GM19043 (cell line): Measurements from ENCODE around the gene NSMCE4A.
A peak's percentile ranks its signal among the peaks of the same experiment; 100 is the strongest.
"Not testable (repeated sequence)": the region's sequence is repeated elsewhere in the genome, so short reads cannot be mapped to it uniquely, and the experiment has no call there.

Source experiments
- ATAC-seq: cut with Tn5 transposase; IDR thresholded peaks from one replicate; pipeline ENCODE4 v1.9.1; 2021; ENCODE audit warnings: low read depth; ENCODE audit not compliant: unreplicated experiment

The NSMCE4A gene, protein sequence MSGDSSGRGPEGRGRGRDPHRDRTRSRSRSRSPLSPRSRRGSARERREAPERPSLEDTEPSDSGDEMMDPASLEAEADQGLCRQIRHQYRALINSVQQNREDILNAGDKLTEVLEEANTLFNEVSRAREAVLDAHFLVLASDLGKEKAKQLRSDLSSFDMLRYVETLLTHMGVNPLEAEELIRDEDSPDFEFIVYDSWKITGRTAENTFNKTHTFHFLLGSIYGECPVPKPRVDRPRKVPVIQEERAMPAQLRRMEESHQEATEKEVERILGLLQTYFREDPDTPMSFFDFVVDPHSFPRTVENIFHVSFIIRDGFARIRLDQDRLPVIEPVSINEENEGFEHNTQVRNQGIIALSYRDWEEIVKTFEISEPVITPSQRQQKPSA

DNA sequence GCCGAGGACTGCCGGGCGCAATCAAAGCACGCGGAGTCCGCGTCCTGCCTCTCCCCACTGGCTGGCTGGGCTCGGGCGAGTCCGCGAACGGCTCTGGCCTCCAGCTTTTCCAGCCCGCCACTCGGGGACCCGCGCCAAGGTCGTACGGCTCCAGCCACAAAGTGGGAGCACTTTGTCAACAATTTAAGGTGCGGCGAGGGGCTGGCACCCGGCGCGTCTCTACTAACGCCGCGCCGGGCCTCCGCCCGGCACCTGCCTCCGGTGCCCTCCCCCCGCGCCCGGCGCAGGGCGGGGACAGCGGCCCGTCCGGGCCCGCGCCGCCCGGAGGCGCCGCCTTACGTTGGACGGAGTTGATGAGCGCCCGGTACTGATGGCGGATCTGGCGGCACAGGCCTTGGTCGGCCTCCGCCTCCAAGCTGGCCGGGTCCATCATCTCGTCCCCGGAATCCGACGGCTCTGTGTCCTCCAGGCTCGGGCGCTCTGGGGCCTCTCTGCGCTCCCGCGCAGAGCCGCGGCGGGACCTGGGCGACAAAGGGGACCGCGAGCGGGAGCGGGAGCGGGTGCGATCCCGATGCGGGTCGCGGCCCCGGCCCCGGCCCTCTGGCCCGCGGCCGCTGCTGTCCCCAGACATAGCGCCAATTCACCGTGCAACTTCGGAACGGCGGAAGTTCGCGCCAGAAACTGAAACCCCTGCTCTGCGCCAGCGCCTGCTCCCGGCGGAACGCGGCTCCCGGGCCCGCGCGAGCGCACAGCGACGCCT lies at the start of gene NSMCE4A:
TSS of gene NSMCE4A (minus strand) at position 683 of the 760 bp plus-strand sequence. CDS start at position 631, 52 bp downstream.
- peak; percentile 83 for ATAC-seq

- ATAC-seq, result not testable (repeated sequence)
These were observed 48.2 kb upstream of the NSMCE4A start for GRCh38 chr10:122023257-122023656.

- ATAC-seq, result no peak
These were observed 47.3 kb upstream of the NSMCE4A start for GRCh38 chr10:122022276-122022675.

DNA sequence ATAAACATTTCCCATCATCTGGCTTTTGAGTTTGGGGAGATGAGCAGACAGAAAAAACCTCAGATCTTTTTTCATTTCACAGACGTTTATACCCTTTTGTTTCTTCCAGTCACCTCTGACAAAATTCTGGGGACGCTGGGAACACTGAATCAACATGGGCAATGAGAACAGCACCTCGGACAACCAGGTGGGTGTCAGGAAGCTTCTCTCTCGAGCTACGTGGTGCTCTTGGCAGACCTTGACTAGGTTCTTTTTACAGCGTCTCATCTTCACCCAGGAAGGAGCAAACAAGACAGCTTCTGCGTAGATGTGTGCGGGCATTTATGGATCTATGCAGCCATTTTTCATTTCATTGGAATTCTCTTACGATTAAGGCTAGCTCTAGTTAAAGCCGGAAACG lies 46.8 kb upstream of the NSMCE4A start:
- ATAC-seq, result no peak

GRCh38 chr10:122021379-122021778 lies 46.4 kb upstream of the NSMCE4A start:
- no peak for ATAC-seq

- ATAC-seq, result no peak
These were observed 45.2 kb upstream of the NSMCE4A start for GRCh38 chr10:122020226-122020625.

GRCh38 chr10:122019414-122019975 lies 44.5 kb upstream of the NSMCE4A start:
- ATAC-seq, result no peak

GRCh38 chr10:122018951-122019413 lies 44.0 kb upstream of the NSMCE4A start:
- ATAC-seq, result no peak

DNA sequence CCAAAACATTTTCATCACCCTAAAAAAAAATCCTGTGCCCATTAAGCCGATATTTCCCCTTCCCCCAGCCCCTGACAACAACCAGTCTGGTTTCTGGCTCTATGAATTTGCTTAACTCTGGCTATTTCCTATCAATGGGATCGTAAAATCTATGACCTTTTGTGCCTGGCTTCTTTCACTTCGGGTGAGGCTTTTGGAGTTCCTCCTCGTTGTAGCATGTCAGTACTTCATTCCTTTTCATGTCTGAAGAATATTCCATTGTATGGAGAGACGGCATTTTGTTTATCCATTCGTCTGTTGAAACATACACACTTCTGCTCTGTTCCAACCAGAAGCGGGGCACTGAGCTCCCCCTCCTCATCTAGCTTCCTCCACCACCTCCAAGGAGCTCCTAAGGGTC lies 43.5 kb upstream of the NSMCE4A start:
- ATAC-seq, result no peak

DNA sequence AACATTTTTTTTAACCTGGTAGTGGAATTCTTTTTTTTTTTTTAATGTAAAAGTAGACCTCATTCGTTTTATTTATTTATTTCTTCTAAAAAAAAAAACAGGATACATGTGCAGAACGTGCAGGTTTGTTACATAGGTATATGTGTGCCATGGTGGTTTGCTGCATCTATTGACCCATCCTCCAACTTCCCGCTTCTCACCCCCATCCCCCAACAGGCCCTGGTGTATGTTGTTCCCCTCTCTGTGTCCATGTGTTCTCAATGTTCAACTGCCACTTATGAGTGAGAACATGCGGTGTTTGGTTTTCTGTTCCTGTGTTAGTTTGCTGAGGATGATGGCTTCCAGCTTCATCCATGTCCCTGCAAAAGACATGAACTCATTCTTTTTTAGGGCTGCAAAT lies 42.9 kb upstream of the NSMCE4A start:
- not testable (repeated sequence) for ATAC-seq

DNA sequence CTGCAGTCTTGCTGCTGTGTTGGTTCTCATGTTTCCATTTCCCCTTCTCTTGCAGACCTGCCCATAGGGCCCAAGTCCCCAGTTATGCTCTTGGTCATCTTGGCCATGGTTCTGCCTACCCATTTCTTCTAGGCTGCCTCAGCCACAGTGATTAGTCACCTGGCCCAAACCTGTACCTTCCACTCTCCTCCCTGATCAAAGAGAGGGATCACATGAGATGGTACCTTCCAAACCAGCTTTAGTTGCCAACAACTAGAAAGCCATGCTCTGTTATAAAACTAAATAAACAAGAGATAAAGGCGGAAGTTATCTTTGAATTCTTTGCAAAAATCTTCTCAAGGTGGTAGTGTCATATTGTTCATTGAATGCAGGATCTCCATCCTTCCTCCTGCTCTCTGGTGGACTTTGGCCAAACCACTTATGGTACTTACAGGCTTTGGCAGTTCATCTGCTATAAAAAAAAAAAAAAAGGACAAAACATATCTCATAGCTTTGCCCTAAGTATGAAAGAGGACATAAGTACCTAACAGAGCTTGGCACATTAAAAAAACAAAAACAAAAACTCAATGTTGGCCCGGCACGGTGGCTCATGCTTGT lies 39.7 kb upstream of the NSMCE4A start:
- no peak for ATAC-seq

DNA sequence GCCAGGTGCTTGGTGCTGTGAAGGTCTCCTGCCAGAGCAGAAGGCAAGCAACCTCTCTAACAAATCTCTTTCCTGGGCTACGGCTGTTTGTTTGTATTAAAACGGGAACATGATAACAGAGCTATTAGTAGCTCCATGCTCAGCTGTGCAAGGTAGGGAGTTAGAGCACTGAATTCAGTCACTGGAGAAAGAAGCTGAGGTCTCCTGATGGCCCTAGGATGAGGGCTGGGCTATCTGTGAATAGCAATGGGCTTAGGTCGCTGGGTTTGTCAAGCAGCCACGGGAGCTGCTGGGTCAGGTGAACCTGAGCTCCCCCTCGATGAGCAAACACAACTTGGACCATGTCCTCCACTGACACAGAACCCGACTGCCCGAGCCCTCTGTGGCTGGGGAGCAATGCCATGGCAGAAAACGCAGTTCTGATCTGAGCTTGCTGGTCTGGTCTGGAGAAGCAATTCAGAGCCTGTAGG lies 38.3 kb upstream of the NSMCE4A start:
- ATAC-seq, result no peak

- ATAC-seq, result no peak
These were observed 37.7 kb upstream of the NSMCE4A start for GRCh38 chr10:122012731-122013130.

GRCh38 chr10:122010405-122011050 lies 35.5 kb upstream of the NSMCE4A start:
- no peak for ATAC-seq

GRCh38 chr10:122007415-122007814 lies 32.4 kb upstream of the NSMCE4A start:
- ATAC-seq, result no peak

- ATAC-seq, result no peak
These were observed 26.7 kb upstream of the NSMCE4A start for GRCh38 chr10:122001698-122002097.

DNA sequence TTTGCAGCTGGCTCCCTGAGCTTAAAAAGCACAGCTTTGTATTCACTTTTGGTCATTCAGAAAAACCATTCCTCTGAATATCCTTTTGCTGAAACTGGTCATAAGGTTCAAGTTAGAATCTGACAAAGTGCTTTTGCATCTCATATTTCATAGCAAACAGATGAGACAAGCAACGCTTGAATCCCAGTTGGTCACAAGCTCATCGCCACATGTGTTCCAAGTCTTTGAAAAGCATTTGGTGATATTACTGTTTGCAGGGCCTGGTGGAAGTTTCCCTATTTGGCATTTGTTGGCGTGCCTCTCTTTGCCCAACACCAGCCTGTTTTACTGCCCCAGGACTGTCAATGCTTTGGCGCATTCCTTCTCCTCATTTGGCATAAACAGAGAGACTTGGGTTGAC lies 24.3 kb upstream of the NSMCE4A start:
- no peak for ATAC-seq

DNA sequence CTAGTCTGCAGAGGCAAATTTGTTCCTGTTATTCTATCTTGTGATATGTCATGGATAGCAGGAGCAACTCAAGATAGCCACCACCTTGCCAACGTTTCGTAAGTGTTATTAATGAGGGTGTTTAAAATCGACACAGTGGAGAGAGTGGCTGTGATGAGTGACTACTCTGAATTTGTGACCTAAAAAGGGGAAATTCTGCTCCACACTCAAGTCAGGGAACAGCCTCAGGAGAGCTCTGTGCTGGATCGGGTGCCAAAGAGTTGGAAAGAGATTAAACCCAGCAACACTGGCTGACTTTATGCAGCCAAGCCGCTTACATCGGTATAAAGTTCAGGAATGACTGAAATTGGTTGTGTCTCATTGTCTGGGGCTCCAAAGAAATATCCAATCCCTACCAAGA lies 23.4 kb upstream of the NSMCE4A start:
- no peak for ATAC-seq

DNA sequence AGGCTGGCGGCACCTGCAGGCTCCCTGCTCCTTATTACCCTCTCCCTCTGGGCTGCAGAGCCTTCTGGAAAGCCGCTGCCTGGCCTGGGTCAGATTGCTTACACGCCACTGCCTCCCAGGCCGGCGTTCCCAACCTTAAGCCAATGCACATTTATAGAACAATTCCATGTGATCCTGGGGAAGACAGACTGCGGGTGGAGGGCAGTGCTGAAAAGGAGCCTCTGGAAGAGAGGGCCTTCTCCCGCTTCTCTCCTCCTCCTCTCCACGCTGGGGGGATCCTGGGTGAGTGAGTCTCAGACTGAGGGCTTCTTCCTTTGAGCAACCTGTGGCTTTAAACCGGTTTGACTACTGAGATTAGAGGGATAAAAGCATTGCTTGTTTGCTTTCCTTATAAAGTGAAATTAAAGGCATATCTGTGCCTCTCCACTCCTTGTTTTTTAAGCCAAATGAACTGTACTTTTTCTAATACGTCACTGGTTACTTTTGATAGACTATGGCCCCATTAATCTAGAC lies 19.5 kb upstream of the NSMCE4A start:
- ATAC-seq, result no peak

DNA sequence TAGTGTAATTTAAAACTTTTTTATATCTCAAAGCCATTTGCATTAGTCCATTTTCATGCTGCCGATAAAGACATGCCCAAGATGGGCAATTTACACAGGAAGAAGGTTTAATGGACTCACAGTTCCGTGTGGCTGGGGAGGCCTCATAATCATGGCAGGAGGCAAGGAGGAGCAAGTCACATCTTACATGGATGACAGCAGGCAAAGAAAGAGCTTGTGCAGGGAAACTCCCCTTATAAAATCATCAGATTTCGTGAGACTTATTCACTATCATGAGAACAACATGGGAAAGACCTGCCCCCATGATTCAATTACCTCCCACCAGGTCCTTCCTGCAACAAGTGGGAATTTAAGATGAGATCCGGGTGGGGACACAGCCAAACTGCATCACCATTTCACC lies 16.7 kb upstream of the NSMCE4A start:
- not testable (repeated sequence) for ATAC-seq
